ENCODE measurements around the gene SLC5A2. TPM values are rescaled to one million over a fixed set of nuclear protein-coding genes. Genes with fewer than 3 reads are reported as not detected.

SLC5A2 gene
- total RNA-seq, 1 donor from 2014 or later, result 0.53 TPM

GRCh38 chr16:31525113-31525512 lies 42.2 kb downstream of the SLC5A2 start:
- Histone ChIP-seq H3K9me3 (no peaks in the 10 kb centered on the region), H3K36me3 (no peaks in the 10 kb centered on the region), H3K27me3 (no peaks in the 10 kb centered on the region), H3K4me3 (no peak overlapping the region), H3K27ac (no peak overlapping the region), H3K4me1 (no peaks in the 10 kb centered on the region)
- no peak for DNase-seq (ENCODE audit: low spot score in 2 of 2)
- no peak for TF ChIP-seq CTCF (IDR thresholded peaks at IDR 0.05)
- intact Hi-C loops (cut with DNase I), result no loop called here

GRCh38 chr16:31527734-31528274 lies 44.9 kb downstream of the SLC5A2 start, which contains the start of gene AHSP:
Gene AHSP, plus strand, starts transcription at chr16:31527900. Its CDS starts 240 bp downstream, at chr16:31528140.
- H3K27me3 ChIP-seq, result no peaks in the 10 kb centered on the region
- H3K9me3 ChIP-seq, result no peaks in the 10 kb centered on the region
- no peaks in the 10 kb centered on the region for H3K4me1 ChIP-seq
- no peak for TF ChIP-seq CTCF (IDR thresholded peaks at IDR 0.05)
- H3K27ac ChIP-seq, result no peak within 1 kb of the TSS
- intact Hi-C loops (cut with DNase I), result no loop called here
- H3K36me3 ChIP-seq, result no peaks in the 10 kb centered on the region
- DNase-seq (ENCODE audit: low spot score in 2 of 2), result no peak
- H3K4me3 ChIP-seq, result peak within 1 kb of the TSS; percentile 47 to 68

- no peak for TF ChIP-seq CTCF (IDR thresholded peaks at IDR 0.05)
- Histone ChIP-seq H3K4me1 (no peaks in the 10 kb centered on the region), H3K4me3 (peak overlapping the region; percentile 47 to 68), H3K27ac (no peak overlapping the region), H3K9me3 (no peaks in the 10 kb centered on the region), H3K36me3 (no peaks in the 10 kb centered on the region), H3K27me3 (no peaks in the 10 kb centered on the region)
- intact Hi-C loops (cut with DNase I), result no loop called here
- no peak for DNase-seq (ENCODE audit: low spot score in 2 of 2)
Observed at GRCh38 chr16:31528523-31529107, 45.7 kb downstream of the SLC5A2 start.

- no peak for TF ChIP-seq CTCF (IDR thresholded peaks at IDR 0.05)
- no peaks in the 10 kb centered on the region for H3K9me3 ChIP-seq
- DNase-seq (ENCODE audit: low spot score in 2 of 2), result no peak
- H3K27me3 ChIP-seq, result no peaks in the 10 kb centered on the region
- H3K27ac ChIP-seq, result no peak overlapping the region
- peak overlapping the region; percentile 47 to 68 for H3K4me3 ChIP-seq
- H3K4me1 ChIP-seq, result no peaks in the 10 kb centered on the region
- no peaks in the 10 kb centered on the region for H3K36me3 ChIP-seq
- intact Hi-C loops (cut with DNase I), result no loop called here
Observed at GRCh38 chr16:31529108-31529936, 46.4 kb downstream of the SLC5A2 start.

GRCh38 chr16:31529937-31530312 lies 47.0 kb downstream of the SLC5A2 start:
- intact Hi-C loops (cut with DNase I), result no loop called here
- H3K4me3 ChIP-seq, result peak overlapping the region; percentile 47 to 68
- H3K27ac ChIP-seq, result no peak overlapping the region
- H3K4me1 ChIP-seq, result no peaks in the 10 kb centered on the region
- no peak for TF ChIP-seq CTCF (IDR thresholded peaks at IDR 0.05)
- H3K36me3 ChIP-seq, result no peaks in the 10 kb centered on the region
- H3K9me3 ChIP-seq, result no peaks in the 10 kb centered on the region
- H3K27me3 ChIP-seq, result no peaks in the 10 kb centered on the region
- DNase-seq (ENCODE audit: low spot score in 2 of 2), result no peak

All from ascending aorta (tissue), 2 donors.